HEK293 (cell line): ENCODE data around the gene NPW.

Experiments
- CTCF ChIP-seq: fragments of 450-650 bp; formaldehyde crosslinking; IDR thresholded peaks from 2 replicates; pipeline ENCODE4 v1.5.1; 2016; ENCODE audit warnings: missing biosample characterization, missing genetic modification characterization
- SCRT2 ChIP-seq: fragments of 450-650 bp; formaldehyde crosslinking; IDR thresholded peaks from 2 replicates; pipeline ENCODE4 v1.5.1; 2016; ENCODE audit warnings: missing biosample characterization, missing genetic modification characterization
- ZEB2 ChIP-seq: fragments of 450-650 bp; formaldehyde crosslinking; IDR thresholded peaks from 2 replicates; pipeline ENCODE4 v1.5.1; 2016; ENCODE audit warnings: missing biosample characterization, missing genetic modification characterization
- ZNF324 ChIP-seq: fragments of 450-650 bp; formaldehyde crosslinking; IDR thresholded peaks from 2 replicates; pipeline ENCODE4 v1.5.1; 2016; ENCODE audit warnings: missing biosample characterization, missing genetic modification characterization
- ZNF473 ChIP-seq: fragments of 450-650 bp; formaldehyde crosslinking; IDR thresholded peaks from 2 replicates; pipeline ENCODE4 v1.5.1; 2017; ENCODE audit warnings: missing biosample characterization, missing genetic modification characterization
- ZNF518A ChIP-seq: fragments of 450-650 bp; formaldehyde crosslinking; conservative IDR thresholded peaks from 2 replicates; pipeline ENCODE4 v1.5.1; 2016; ENCODE audit warnings: low read depth, missing biosample characterization, missing genetic modification characterization
- ZNF792 ChIP-seq: fragments of 450-650 bp; formaldehyde crosslinking; IDR thresholded peaks from 2 replicates; pipeline ENCODE4 v1.5.1; 2016; ENCODE audit warnings: missing biosample characterization, missing genetic modification characterization

- TF ChIP-seq ZNF324 (tag by site-specific recombination) (0 out of 2 replicates have a peak, but pooled peaks have one; percentile 60), ZNF473 (no peak), ZEB2 (tag by site-specific recombination) (peak; percentile 83), ZNF792 (no peak), SCRT2 (tag by site-specific recombination) (no peak), ZNF518A (tag by site-specific recombination) (no peak), CTCF (tag by site-specific recombination) (no peak)
Measured at GRCh38 chr16:2015117-2015946, 4.3 kb upstream of the NPW start.
